Activated CD8-positive, alpha-beta memory T cell treated with anti-CD3 and anti-CD28 coated beads for 1 hour (primary cell): ENCODE data around the gene SNUPN.

ENCODE experiments used
- DNase-seq, 2 donors: peaks; one replicate each; pipeline ENCODE4 v3.0.0-alpha.2; 2020; ENCODE audit warnings: low read depth in 1 of 2; ENCODE audit errors: extremely low read depth in 1 of 2

Gene SNUPN

DNA sequence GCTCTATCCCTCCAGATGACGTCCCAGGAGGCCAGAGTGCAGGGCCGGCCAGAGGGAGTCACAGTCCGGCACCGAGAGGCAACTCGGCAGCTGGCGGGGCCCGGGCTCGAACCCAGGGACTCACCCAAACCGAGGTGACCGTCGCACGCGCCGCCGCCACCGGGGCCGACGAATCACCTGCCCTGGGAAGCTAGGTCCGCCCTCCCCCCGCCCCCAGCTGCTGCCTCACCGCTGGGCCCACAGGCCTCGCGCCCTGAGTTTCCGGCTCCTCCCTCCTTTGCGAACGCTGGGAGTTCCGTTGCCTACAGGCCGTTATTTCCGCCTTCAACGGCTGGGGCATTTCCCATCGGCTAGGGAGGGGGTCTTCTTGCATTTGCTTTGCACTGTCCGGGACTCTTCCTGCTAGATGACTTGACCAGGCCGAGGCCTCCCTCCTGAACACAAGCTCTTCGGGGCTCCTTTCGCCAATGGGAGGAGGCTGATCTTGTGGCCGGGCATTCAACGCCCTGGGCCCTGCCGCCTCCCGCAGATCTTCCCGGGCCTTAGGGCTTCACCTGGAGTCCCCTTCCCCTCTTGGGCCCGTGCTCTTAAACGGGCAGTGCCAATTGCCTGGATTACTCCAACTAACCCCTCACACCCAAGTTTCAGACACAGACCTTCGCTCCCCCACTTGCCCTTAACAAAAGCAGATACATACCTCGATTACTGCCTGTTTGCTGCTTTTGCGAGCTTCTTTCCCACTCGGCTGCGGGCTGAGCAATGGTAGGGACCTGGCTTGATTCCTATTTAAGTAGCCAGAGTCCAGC lies at the start of gene SNUPN:
TSS of gene SNUPN (minus strand) at position 184 of the 806 bp plus-strand sequence. CDS start 4,674 bp downstream, outside the sequence.
- DNase-seq, result peak; percentile 74 to 86

DNA sequence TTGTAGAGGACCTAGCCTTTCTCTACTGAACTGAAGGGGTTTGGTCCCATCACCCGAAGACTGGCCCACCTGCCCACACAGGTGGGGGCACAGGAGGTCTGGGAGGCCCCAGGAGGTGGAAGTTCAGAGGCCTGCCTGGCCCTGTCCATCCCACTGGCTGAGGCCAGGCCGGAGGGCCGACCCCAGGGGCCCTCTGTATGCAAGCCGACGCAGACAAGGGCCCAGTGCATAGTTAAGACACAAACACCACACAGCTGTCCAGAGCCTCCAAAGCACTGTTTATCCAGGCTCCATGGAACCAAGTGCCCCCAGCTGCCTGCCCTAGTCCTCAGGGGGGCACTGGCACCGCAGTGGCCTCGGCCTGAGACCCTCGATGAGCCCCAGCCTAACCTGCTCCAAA lies 48.8 kb upstream of the SNUPN start:
- no peak for DNase-seq

DNA sequence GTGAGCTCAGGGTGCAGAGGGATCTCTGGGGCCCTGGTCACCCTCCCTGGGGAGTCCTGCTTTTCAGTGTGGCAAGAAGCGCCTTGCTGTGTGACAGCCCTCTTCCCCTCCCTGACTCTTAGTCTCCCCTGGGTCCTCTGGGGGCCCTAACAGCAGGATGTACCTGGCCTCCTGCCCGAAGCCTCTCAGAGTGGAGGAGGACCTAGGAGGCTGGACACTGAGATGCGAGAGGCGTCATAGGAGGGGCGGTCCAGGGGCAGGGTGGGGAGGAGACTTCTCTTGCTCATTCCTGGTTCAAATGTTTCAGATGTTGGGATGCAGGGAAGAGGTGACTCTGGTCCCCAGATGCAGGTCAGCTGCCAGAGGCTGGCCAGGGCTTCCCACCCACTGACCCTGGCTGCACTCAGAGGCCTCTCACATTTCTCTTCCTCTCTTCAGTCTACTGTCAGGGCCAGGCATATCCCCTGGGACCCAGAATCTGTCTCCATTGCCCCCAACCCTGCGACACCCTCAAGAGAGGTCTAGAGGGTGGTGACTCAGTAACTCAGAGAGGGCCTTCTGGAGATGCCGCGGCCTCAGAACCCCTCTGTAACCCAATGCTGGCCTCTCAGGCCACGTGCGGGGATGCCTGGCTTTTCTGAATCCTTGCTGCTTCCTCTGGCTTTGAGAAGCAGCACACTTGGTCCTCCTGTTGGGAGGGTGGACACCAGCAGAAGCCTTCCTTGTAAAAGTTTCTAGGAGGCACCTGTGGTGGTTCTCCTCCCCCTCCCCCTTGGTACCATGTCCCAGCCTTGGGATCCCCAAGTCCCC lies 48.1 kb upstream of the SNUPN start:
- DNase-seq, result no peak

DNA sequence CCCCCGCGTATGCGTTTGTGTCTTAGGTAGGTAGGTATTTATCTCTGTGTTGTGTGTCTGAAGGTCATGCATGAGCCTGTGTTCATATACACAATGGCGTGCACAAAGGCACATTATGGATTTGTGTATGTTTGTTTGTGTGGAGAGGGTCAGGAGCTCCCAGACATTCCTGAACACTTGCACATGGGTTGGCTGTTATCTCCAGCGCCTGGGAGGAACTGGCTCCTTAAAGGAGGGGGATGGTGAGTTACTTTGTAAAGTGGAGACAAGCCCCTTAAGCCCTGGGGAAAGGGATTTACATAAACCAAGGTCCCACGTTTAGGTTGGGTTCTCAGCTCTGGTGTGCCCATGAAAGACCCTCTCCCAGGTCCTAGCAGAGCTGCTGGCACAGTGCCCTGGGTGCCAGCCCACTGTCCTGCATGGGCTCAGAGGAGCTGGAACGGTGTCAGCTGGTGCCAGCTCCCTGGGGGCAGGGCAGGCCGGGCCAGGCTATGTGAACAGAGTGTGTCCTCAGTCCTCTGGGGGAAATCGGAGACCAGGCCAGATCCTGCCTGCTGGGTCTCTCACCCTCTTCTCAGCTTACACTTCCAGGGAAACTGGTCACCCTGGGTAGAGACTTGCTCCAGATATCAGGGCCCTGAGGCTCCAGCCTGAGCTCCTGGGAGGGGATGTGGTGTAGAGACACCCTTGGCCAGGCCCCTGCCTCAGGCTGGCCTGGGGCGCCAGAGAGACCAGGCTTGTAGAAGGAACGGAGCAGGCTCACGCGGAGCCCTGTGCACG lies 47.3 kb upstream of the SNUPN start:
- no peak for DNase-seq

DNA sequence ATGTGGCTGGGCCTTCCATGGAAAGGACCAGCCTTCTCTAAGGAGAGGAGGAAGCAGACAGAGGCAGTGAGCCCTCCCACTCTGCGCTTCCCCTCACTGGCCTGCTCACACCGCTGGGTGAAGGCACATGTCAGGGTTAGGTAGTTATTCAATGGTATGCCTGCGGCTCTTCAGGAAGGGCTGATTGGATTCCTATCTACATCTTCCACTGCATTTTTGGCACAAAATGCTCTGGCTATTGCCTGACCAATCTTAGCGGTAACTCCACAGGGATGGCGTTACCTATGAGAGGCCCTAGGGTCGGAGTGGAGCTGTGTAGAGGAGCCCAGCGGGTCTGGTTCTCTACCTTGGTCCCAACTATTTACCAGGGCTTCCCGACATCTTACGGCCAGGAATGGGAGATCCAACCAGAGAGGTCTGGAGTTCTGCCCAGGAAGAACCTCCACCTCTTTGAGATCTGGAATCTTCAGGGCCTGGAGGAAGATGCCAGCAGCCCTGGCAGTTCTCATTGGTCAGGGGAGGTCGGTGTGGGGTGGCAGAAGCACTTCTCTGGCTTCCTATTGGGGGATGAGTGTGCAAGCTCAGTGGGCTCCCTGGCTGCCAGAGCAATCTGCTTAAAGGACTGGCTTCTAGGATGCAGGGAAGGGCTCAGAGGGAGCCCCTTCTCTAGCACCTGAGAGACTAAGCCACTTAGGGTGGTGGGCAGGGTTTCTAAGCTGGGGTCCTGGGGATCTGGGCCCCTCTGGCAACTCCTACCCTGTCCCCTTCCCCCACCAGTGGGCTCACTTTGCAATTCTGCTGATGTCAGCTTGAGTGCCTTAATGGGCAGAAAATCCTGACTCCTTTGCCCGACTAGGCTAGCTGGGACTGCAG lies 46.4 kb upstream of the SNUPN start:
- no peak for DNase-seq

DNA sequence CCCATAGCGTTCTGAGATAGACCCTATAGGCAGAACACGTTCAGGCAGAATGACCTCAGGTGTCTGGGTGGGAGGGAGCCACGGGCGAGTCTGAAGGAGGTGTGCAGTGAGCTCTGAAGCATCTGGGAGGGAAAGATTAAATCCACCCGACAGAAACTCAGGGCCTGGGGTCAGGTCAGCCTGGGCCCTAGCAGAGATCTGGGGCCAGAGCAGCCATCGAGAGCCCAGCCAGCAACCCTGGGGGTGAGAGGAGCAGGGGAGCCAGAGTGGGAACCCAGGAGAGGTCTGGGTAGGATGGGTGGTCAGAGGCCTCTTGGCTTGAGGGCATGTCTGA lies 44.3 kb upstream of the SNUPN start:
- no peak for DNase-seq

DNA sequence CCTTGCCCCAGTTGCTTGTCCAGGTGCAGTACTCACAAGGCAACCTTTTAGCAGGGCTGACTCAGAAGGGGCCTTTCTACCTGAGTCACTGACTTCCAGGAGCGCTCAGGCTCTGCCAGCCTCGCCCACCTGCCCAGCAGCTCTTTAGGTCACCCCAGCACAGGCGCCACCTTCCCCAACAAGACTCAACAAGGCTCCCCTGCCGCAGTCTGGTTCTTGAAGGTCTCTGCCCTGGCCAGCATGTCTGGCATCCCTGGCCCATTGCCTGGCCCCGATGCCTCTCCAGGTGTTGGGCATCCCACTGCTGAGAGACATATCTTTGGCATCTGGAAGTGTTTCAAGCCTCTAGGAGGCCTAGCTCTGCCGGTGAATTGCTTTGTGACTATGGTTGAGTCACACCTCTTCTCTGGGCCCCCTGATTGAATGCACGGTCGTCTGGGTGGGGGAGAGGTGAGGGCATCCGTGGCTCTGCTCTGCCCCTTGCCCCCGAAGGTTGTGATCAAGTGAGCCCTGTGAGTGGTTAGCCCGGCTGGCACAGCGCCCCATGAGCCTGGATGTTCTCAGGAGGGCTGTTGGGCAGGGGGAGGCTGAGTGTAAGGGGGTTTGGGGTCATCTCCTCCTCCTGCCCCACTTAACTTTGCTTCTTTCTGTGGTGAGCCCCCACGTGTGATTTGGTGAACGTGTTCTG lies 43.8 kb upstream of the SNUPN start:
- DNase-seq, result no peak

DNA sequence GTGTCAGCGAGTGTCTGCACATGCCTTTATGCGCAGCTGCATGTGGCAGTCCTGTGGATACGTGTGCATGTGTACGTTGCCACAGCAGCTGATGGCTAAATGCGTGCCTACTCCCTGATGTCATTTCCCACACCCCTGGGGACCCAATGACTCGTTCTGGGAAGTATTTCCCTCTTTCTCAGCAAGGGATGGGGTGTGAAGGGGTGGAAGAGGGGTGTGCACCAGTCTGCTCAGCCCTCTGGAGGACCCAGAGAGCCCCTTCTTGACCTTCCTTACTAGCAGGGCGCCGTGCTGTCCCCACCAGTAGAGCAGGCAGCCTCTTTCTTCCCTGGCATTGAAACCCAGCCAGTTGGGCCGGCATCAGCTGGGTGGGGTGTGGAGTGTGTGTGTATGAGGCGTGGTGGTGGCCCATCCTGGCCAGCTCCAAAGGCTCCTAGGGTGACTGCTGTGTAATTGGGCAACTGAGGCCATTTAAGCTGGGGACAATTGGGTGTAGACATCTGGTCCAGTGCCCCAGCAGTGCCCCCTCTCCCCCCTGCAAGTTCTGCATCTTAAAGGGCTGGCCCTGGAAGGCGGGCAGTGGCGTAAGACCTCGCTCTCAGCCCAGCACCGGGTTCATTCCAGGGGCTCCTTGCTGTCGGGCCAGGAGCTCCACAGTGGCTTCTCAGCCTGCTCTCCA lies 41.4 kb upstream of the SNUPN start:
- DNase-seq, result no peak

DNA sequence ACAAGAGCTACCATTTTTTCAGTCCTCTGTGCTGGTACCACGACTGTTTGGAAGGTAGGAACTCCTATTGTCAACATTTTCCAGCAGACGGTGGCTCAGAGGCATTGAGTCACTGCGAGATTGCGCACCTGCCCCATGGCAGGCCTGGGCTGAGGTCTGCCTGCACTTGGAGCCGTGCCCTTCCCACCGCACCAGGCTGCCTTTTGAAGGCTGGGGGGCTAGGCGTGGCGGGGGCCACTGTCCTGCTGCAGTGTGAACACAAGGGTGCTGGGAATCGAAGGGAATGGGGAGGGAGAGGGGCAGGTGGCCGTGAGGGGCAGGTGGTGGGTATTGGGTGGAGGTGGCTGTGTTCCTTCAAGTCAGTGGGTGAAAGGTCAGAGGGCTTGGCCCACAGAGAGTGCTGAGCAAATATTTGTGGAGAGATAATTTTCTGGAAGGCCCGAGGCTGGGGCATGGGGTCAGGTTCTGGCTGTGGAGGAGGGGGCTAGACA lies 38.5 kb upstream of the SNUPN start:
- no peak for DNase-seq

DNA sequence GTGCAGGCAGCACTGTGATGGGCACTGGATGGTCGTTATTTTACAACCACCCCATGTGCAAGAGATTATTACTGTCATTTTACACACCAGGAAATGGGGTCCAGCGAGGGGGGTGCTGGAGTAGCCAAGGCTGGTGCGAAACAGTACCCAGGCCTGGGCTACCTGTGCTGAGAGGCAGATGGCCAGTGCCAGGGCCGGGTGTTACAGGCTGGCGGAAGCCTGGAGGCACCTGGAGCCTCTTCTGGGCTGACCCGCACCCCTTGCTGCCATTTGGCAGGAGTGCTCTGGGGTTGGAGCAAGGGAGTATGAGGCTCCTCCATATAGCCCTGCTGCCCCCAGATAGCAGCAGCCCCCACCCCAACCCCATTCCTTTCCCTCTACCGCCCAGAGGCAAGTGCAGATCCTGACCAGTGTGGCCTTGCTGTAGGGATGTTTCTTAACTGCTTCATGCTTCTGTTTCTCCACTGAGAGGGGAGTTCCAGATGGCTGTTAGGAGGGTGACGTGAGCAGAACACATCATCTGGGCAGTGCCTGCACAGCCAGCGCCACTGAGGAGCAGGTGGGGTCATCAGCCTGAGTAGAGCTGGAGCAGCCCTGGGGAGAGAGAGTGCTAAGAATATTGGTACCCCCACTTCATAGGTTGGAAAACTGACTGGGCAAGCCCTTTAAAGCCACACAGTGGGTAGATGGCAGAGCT lies 37.4 kb upstream of the SNUPN start:
- no peak for DNase-seq

DNA sequence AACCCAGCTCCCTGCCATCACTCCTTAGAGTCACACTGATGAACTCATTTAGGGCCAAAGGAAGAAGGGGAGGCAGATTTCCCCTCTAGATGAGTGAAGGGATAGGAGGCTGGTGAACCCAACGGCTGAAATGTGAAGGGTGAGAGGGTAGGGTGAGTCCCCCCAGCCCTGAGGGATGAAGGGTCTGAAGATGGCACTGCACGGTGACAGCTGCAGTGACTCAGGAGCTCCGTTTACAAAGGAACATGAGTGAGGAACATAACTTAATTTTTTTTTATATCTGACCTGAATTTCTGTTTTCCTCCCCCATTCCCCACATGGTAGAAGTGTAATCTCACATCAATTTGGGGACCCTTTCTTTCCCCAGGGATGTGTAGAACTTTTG lies 36.2 kb upstream of the SNUPN start:
- DNase-seq, result no peak

DNA sequence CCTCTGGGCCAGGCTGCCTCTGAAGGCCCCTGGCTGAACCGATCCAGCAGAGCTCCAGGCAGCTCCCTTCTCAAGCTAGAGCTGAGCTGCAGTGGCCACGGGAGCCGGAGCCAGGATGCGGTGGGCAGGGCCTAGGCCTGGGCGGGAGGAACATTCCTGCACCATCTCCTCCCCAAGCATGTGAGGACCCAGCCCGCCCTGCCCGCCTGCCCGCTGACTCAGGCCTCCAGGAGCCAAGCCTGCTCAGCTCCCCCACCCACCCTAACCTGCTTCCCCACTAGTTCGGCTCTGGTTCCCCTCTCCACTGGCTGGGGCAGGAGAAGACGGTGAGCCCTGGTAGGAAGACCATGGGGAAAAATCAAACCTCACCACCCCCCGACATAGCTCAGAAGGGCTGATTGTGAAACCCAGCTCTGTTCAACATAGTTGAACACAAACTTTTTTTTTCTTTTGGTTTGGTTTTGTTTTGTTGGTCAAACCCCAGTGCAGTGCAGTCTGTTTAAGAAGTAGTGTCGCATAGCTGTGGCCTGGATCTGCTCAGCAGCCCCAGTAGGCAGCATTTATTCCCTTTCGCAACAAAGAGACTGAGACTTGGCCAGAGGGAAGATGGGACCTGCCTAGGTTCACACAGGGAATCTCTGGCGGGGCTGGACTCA lies 35.7 kb upstream of the SNUPN start:
- DNase-seq, result no peak

DNA sequence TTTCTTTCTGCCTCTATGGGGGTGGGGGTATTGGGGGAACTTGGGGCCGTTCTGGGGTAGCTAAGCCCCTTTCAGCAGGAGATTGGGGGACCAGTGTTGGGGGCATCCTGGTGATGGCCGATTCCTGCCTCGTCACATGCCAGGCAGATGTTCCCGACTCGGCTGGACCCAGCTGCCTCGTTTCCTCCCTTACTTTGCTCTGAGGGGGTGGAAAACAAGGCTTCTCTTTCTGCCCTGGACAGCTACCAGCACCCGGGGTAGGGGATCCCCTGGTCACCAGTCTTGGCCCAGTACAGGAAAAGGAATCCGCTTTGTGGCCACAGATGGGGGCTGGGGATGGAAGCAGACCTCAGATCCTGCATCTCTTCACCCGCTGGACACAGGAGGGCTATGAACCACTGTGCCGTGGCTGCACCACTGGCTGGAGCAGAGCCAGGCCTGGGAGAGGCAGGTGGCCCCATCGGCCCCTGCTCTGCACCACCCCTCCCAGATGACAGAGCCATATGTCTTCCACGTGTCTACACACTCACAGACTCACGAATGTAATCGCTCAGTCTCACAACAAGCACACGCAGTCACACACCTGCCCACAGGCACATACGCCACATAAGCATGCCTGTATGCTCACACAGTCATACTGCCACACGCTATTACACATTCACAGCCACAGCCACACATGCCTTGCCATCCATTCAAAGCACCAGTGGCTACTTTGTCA lies 34.6 kb upstream of the SNUPN start:
- DNase-seq, result no peak

DNA sequence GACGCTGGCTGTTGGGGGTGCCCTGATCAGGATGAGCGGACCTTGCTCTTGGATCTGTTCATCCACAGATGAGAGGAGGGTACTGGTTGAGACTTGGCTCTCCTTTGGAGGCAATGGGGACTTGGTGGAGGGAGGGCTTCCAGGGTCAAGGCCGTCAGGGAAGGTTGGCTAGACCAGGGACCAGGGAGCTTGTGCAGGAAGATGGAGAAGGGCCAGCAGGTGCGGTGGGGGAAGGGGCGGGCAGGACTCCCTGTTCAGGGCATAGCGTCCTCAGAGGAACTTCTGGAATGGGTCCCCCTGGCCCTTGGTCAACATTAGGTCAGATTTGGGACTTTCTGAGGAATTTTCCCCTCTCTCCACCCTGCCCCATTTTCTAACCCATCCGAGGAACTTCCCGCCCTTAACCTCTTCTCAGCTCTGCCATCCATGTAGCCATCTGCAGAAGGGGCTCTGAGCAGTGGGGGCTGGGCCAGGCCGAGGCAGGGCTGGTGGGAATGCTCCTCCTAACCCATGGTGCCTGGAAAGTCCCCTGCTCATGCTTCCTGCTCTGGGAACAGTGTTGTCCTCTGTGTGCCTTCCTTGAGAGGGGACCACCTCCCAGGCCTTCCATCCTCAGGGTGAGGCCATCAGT lies 33.7 kb upstream of the SNUPN start:
- DNase-seq, result no peak

DNA sequence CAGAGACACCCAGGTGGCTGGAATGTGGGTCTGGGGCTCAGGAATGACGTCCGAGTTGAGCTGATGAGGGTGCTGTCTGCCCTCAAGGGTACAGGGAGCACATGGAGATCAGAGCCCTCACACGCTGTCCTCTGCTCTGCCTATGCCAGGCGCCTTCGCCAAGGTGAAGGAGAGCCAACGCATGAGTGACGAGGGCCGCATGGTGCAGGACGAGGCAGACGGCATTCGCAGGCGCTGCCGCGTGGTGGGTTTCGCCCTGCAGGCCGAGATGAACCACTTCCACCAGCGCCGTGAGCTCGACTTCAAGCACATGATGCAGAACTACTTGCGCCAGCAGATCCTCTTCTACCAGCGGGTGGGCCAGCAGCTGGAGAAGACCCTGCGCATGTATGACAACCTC lies 31.3 kb upstream of the SNUPN start:
- DNase-seq, result no peak

DNA sequence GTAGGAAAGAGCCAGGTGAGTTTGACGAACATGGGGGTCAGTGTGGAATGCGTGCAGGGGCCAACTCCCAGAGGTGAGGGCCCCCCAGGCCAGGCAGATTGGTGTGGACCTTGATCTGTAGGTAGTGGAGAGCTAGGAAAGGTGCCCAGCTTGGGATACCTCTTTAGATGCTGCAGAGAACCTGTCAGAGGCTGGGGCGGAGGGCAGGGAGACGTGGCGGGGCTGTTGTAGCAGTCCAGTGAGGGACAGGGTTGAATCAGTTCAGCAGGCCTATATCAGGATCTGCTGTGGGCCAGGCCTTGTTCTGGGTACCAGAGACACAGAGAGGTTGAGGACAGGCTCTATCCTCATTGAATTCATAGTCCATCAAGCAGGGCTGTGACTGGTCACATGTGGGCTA lies 30.8 kb upstream of the SNUPN start:
- no peak for DNase-seq

DNA sequence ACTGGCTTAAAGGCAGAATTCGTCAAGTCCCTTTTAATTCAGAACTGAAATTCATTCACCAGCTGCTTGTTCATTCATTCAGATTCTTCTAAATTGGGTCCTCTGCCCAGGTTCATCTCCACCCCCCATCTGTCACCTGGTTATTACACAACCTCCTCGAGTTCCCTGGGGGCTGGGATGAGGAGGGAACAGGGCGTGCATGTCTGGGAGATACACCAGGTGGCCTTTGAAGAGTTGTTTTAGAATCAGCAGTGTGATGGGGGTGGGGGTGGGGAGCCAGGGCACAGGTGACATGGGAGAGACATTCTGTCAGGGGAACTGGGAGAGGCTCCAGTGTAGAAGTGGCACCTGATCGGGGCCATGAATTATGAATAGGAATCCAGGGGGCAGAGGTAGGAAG lies 30.4 kb upstream of the SNUPN start:
- DNase-seq, result no peak
